H1 (cell line): ENCODE results near the gene SYCE1L. TPM values are rescaled to one million over a fixed set of nuclear protein-coding genes. Genes with fewer than 3 reads are reported as not detected.

Source experiments
- ASH2L ChIP-seq: fragments of 200-600, 300-600 bp; sonication (generic); IDR thresholded peaks from one replicate; pipeline ENCODE4 v1.7.1; 2017; ENCODE audit warnings: low read length
- BACH1 ChIP-seq: IDR thresholded peaks from 2 replicates; pipeline ENCODE4 v1.6.1; 2012; ENCODE audit warnings: low read length, improper control_type of control experiment
- CBX5 ChIP-seq: fragments of 300-800, 300-1000 bp; sonication (generic); IDR thresholded peaks from 2 replicates; pipeline ENCODE4 v1.7.1; 2016; ENCODE audit warnings: antibody characterized with exemption, low read length, low read depth
- CBX8 ChIP-seq: fragments of 300-800, 300-1000 bp; sonication (generic); IDR thresholded peaks from 2 replicates; pipeline ENCODE4 v1.7.1; 2016; ENCODE audit warnings: low read depth, low read length, borderline replicate concordance
- CEBPB ChIP-seq: IDR thresholded peaks from 2 replicates; pipeline ENCODE4 v1.6.1; 2012; ENCODE audit warnings: low read depth, low read length
- CHD1 ChIP-seq: IDR thresholded peaks from 2 replicates; pipeline ENCODE4 v1.6.1; 2012; ENCODE audit warnings: low read depth, low read length, improper control_type of control experiment
- CREB1 ChIP-seq: IDR thresholded peaks from 2 replicates; pipeline ENCODE4 v1.6.1; 2012; ENCODE audit warnings: inconsistent platforms
- FOSL1 ChIP-seq: IDR thresholded peaks from 2 replicates; pipeline ENCODE4 v1.6.1; 2011; ENCODE audit warnings: mild to moderate bottlenecking, low read depth, low read length, moderate library complexity; ENCODE audit not compliant: insufficient read depth
- GTF2F1 ChIP-seq: IDR thresholded peaks from 2 replicates; pipeline ENCODE4 v1.6.1; 2012; ENCODE audit warnings: low read depth, low read length, improper control_type of control experiment, borderline replicate concordance
- HDAC2 ChIP-seq, 2 experiments: fragments of 300-600 bp in 1 of 2; sonication (generic) in 1 of 2; IDR thresholded peaks; 2 replicates each; pipeline ENCODE4 v1.6.1; 2011 to 2012; ENCODE audit warnings: low read depth in 2 of 2, low read length in 2 of 2, mild to moderate bottlenecking in 2 of 2, moderate library complexity in 2 of 2, borderline replicate concordance in 1 of 2, inconsistent platforms in 1 of 2
- JUN ChIP-seq: IDR thresholded peaks from 2 replicates; pipeline ENCODE4 v1.6.1; 2011; ENCODE audit warnings: low read depth, mild to moderate bottlenecking, improper control_type of control experiment, low read length
- NRF1 ChIP-seq: IDR thresholded peaks from 2 replicates; pipeline ENCODE4 v1.6.1; 2011; ENCODE audit warnings: mild to moderate bottlenecking, low read depth, low read length, improper control_type of control experiment
- POLR2A ChIP-seq, 2 experiments: IDR thresholded peaks; 1 replicate in 1 of 2; 2 replicates in 1 of 2; pipeline ENCODE4 v1.6.1; 2011; ENCODE audit warnings: low read depth in 2 of 2, low read length in 2 of 2, mild to moderate bottlenecking in 2 of 2; ENCODE audit errors: control extremely low read depth in 1 of 2
- POLR2AphosphoS5 ChIP-seq: IDR thresholded peaks from 2 replicates; pipeline ENCODE4 v1.6.1; 2011; ENCODE audit warnings: low read depth, low read length
- RNF2 ChIP-seq: fragments of 200-900, 300-1000 bp; sonication (generic); IDR thresholded peaks from 2 replicates; pipeline ENCODE4 v1.7.1; 2016; ENCODE audit warnings: borderline replicate concordance, low read depth, mild to moderate bottlenecking, antibody characterized with exemption, low read length; ENCODE audit not compliant: poor library complexity, severe bottlenecking; ENCODE audit errors: missing control alignments
- RXRA ChIP-seq: IDR thresholded peaks from 2 replicates; pipeline ENCODE4 v1.6.1; 2011; ENCODE audit warnings: low read depth, mild to moderate bottlenecking, low read length, moderate library complexity; ENCODE audit not compliant: insufficient read depth
- SIN3A ChIP-seq, 2 experiments: IDR thresholded peaks in 1 of 2; conservative IDR thresholded peaks in 1 of 2; 2 replicates each; pipeline ENCODE4 v1.6.1; 2011 to 2012; ENCODE audit warnings: low read length in 2 of 2, improper control_type of control experiment in 1 of 2, low read depth in 1 of 2, mild to moderate bottlenecking in 1 of 2
- SIRT6 ChIP-seq: IDR thresholded peaks from one replicate; pipeline ENCODE4 v1.7.1; 2012; ENCODE audit warnings: low read length, inconsistent platforms
- SIX5 ChIP-seq: IDR thresholded peaks from 2 replicates; pipeline ENCODE4 v1.6.1; 2011; ENCODE audit warnings: mild to moderate bottlenecking, low read depth, low read length
- SP4 ChIP-seq: IDR thresholded peaks from 2 replicates; pipeline ENCODE4 v1.6.1; 2012; ENCODE audit warnings: low read length, inconsistent platforms
- SRF ChIP-seq: IDR thresholded peaks from 2 replicates; pipeline ENCODE4 v1.6.1; 2011; ENCODE audit warnings: mild to moderate bottlenecking, low read depth, low read length, moderate library complexity
- TAF7 ChIP-seq: optimal IDR thresholded peaks from 2 replicates; pipeline ENCODE3; 2011; ENCODE audit warnings: low read depth, mild to moderate bottlenecking, inconsistent platforms, low read length, moderate library complexity, borderline replicate concordance
- TCF12 ChIP-seq: IDR thresholded peaks from 2 replicates; pipeline ENCODE4 v1.6.1; 2011; ENCODE audit warnings: low read depth, mild to moderate bottlenecking, low read length
- YY1 ChIP-seq: IDR thresholded peaks from 2 replicates; pipeline ENCODE4 v1.6.1; 2011; ENCODE audit warnings: low read depth, mild to moderate bottlenecking, low read length
- polyA plus RNA-seq, 7 experiments: library from polyadenylated mRNA; depleted of rRNA in 3 of 7; stranded (reverse) in 5 of 7; unstranded in 2 of 7; fragments of >200 nt in 5 of 7; fragments of 200-250 nt in 2 of 7; gene quantifications; 1 replicate in 5 of 7; 2 replicates in 1 of 7; 4 replicates in 1 of 7; pipeline versions ENCODE4 v1.2.1 to v1.2.3, GENCODE V29; 2011 to 2013; ENCODE audit warnings: missing spikeins in 2 of 7, mixed read lengths in 2 of 7
- total RNA-seq: library from RNA; stranded (reverse); fragmentation: NEBNext Ultra II Directional; extraction: Animal tissue kit (Norgen Biotek cat#: 25700); gene quantifications from 2 replicates; pipeline ENCODE4 v1.2.1, GENCODE V29; 2021
- TF ChIP-seq, protein P1 (sequence below): IDR thresholded peaks from 2 replicates; pipeline ENCODE4 v1.6.1; 2012; ENCODE audit warnings: low read length, inconsistent platforms

The SYCE1L gene
- total and polyA plus RNA-seq, 2 of the 8 experiments (the other 6 are each of a cell fraction or from before 2014, with no cell fraction given): 5.8 to 6.8 TPM

DNA sequence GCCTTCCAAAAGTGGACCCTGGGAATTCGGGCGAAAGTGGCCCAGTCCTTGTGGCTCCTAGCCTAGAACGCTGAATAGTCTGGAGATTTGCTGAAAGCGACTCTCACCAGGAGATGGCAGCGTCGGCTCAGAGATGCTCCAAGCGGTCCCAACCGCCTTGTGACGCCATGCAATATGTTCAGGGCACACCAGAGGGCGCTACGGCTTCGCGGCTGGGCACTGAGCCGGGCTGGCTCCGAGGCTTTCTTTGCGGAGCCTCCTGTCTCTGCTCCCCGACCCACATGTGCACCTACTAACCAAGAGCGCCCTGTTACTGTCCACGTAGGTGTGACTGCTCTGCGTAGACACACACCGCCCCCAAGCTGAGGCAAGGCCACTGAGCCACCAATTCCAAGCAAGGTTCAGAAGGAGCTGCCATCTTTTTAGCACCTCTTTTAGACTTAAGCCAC, 36.9 kb downstream of the SYCE1L start (continued):
- TF ChIP-seq, protein P1, sequence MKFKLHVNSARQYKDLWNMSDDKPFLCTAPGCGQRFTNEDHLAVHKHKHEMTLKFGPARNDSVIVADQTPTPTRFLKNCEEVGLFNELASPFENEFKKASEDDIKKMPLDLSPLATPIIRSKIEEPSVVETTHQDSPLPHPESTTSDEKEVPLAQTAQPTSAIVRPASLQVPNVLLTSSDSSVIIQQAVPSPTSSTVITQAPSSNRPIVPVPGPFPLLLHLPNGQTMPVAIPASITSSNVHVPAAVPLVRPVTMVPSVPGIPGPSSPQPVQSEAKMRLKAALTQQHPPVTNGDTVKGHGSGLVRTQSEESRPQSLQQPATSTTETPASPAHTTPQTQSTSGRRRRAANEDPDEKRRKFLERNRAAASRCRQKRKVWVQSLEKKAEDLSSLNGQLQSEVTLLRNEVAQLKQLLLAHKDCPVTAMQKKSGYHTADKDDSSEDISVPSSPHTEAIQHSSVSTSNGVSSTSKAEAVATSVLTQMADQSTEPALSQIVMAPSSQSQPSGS: no peak
- TF ChIP-seq RNF2: no peak
- TF ChIP-seq CHD1: no peak
- TF ChIP-seq CREB1: peak; percentile 80
- no peak for TF ChIP-seq SP4
- TF ChIP-seq ASH2L: no peak
- no peak for TF ChIP-seq BACH1
- no peak for TF ChIP-seq JUN
- TF ChIP-seq CEBPB: peak; percentile 68; the same call in 1 of the 2 replicates
- TF ChIP-seq CBX5: no peak
- TF ChIP-seq TAF7: no peak
- TF ChIP-seq SIN3A (conservative IDR thresholded peaks at IDR 0.05 in 1 of 2, IDR thresholded peaks at IDR 0.05 in 1 of 2; ENCODE audit: low read depth in 1 of 2, low read length in 2 of 2): peak in 1 of 2 experiments; percentile 64; a peak in 2 of 4 replicates
- TF ChIP-seq YY1: peak; percentile 50; the same call in 1 of the 2 replicates
- TF ChIP-seq GTF2F1: 0 out of 2 replicates have a peak, but pooled peaks have one; percentile 33
- TF ChIP-seq NRF1: no peak
- TF ChIP-seq POLR2AphosphoS5: no peak
- no peak for TF ChIP-seq CBX8
- TF ChIP-seq TCF12: no peak
- TF ChIP-seq HDAC2 (IDR thresholded peaks at IDR 0.05; ENCODE audit: borderline replicate concordance in 1 of 2, low read depth in 2 of 2, low read length in 2 of 2): no peak
- TF ChIP-seq SIX5: no peak
- TF ChIP-seq SRF: no peak
- no peak for TF ChIP-seq SIRT6
- no peak for TF ChIP-seq RXRA
- no peak for TF ChIP-seq POLR2A (IDR thresholded peaks at IDR 0.05; ENCODE audit: control extremely low read depth in 1 of 2, low read depth in 2 of 2, low read length in 2 of 2)
- TF ChIP-seq FOSL1: no peak
